HG02678 (cell line): ENCODE results near the gene IL4.
A peak's percentile ranks its signal among the peaks of the same experiment; 100 is the strongest.

Experiments used
- ATAC-seq: cut with Tn5 transposase; IDR thresholded peaks from one replicate; pipeline ENCODE4 v1.9.1; 2021; ENCODE audit warnings: mild to moderate bottlenecking, moderate library complexity; ENCODE audit not compliant: unreplicated experiment

Gene IL4

GRCh38 chr5:132657676-132658380 is 16.0 kb upstream of the IL4 start, which contains the start of gene IL13:
TSS of gene IL13 (plus strand) at chr5:132658173. CDS start at chr5:132658187, 14 bp downstream.
- no peak for ATAC-seq

GRCh38 chr5:132658381-132659302 is 15.1 kb upstream of the IL4 start:
- no peak for ATAC-seq

- no peak for ATAC-seq
Measured at GRCh38 chr5:132659598-132660493, 13.9 kb upstream of the IL4 start.

GRCh38 chr5:132661231-132662003 is 12.4 kb upstream of the IL4 start:
- ATAC-seq, result no peak

- no peak for ATAC-seq
Measured at GRCh38 chr5:132662004-132662401, 11.8 kb upstream of the IL4 start.

GRCh38 chr5:132662925-132663770 is 10.6 kb upstream of the IL4 start:
- ATAC-seq, result peak; percentile 57

GRCh38 chr5:132663771-132664695 is 9.8 kb upstream of the IL4 start:
- ATAC-seq, result peak; percentile 48

- no peak for ATAC-seq
Measured at GRCh38 chr5:132664696-132665209, 9.0 kb upstream of the IL4 start.

GRCh38 chr5:132665574-132666080 is 8.2 kb upstream of the IL4 start:
- ATAC-seq, result no peak

GRCh38 chr5:132666310-132667123 is 7.3 kb upstream of the IL4 start:
- no peak for ATAC-seq

GRCh38 chr5:132667309-132667708 is 6.5 kb upstream of the IL4 start:
- no peak for ATAC-seq

- ATAC-seq, result no peak
Measured at GRCh38 chr5:132667761-132668705, 5.8 kb upstream of the IL4 start.

- ATAC-seq, result no peak
Measured at GRCh38 chr5:132668706-132669454, 4.9 kb upstream of the IL4 start.

GRCh38 chr5:132669455-132669820 is 4.4 kb upstream of the IL4 start:
- no peak for ATAC-seq
